ENCODE results near the gene MEX3C. TPM values are rescaled to one million over a fixed set of nuclear protein-coding genes. Genes with fewer than 3 reads are reported as not detected.

MEX3C gene
- total and polyA plus RNA-seq, 2 donors (not counting 1 experiment from before 2014, with no cell fraction given), result 29.1 to 92.4 TPM

- Histone ChIP-seq H3K4me2 (replicated peaks; ENCODE audit: low read depth, low read length, poor library complexity, severe bottlenecking) (peak overlapping the region; percentile 90), H2AFZ (ENCODE audit: insufficient read depth, low read depth, low read length, poor library complexity, severe bottlenecking) (no peak overlapping the region), H3K9me3 (ENCODE audit: control extremely low read depth in 1 of 3, control insufficient read depth in 2 of 3, insufficient read depth in 1 of 3, low read length in 2 of 3) (no peaks in the 10 kb centered on the region), H3K4me3 (ENCODE audit: control extremely low read depth in 1 of 5, extremely low read depth in 1 of 5, insufficient read depth in 1 of 5, low read depth in 2 of 5, low read length in 4 of 5) (peak overlapping the region in 2 of 5 experiments; percentile 81 to 94), H3K27me3 (replicated peaks in 1 of 4; ENCODE audit: control extremely low read depth in 1 of 4, control insufficient read depth in 3 of 4, insufficient read depth in 4 of 4, low read length in 3 of 4) (no peaks in the 10 kb centered on the region), H3K27ac (ENCODE audit: low read length in 2 of 2) (peak overlapping the region; percentile 46 to 81), H3K4me1 (ENCODE audit: control insufficient read depth in 2 of 2, insufficient read depth in 2 of 2, low read length in 2 of 2) (peaks cover 37 to 51% of the 10 kb centered on the region in 2 donors), H4K20me1 (ENCODE audit: control insufficient read depth, insufficient read depth, low read length, poor library complexity, severe bottlenecking) (peaks cover 26% of the 10 kb centered on the region), H3K36me3 (replicated peaks in 1 of 2; ENCODE audit: control extremely low read depth in 1 of 2, control insufficient read depth in 1 of 2, extremely low read depth in 1 of 2, insufficient read depth in 2 of 2, low read length in 1 of 2) (peaks cover 3% of the 10 kb centered on the region in 2 experiments), H3K79me2 (ENCODE audit: control insufficient read depth, insufficient read depth, low read length) (peaks cover 64% of the 10 kb centered on the region), H3K9ac (ENCODE audit: low read length) (peak overlapping the region; percentile 84)
- Mint-ChIP-seq H3K9me3 (ENCODE audit: insufficient read depth) (no peaks in the 10 kb centered on the region), H3K27me3 (no peaks in the 10 kb centered on the region), H3K4me1 (peaks cover 59% of the 10 kb centered on the region), H3K27ac (peak overlapping the region; percentile 98), H3K4me3 (peak overlapping the region; percentile 94)
- intact Hi-C loops (cut with micrococcal nuclease), result loop anchor here (1.0 to 10.0 kb wide), 7 partner anchors 40 to 1707 kb away; partner anchors contain the start of genes C18orf32, CFAP53, CXXC1 and ELAC1
- ChIA-PET POLR2A (interaction anchor here (4.5 kb wide), 1 partner anchor 41 kb away, joined by 82 read pairs; no protein-coding TSS in a partner anchor), CTCF (interaction anchor here (0.7 to 5.8 kb wide), 3 partner anchors 8 to 42 kb away, joined by 3 to 45 read pairs (median 4); no protein-coding TSS in a partner anchor)
- 45% methylated on average over 2 of the region's 3 CpGs for WGBS (ENCODE audit: insufficient coverage)
- TF ChIP-seq EZH2 (IDR thresholded peaks at IDR 0.05; ENCODE audit: borderline replicate concordance, insufficient read depth, low read depth, low read length, poor library complexity, severe bottlenecking), result no peak
- no peak for TF ChIP-seq CTCF (IDR thresholded peaks at IDR 0.05)
- ATAC-seq (ENCODE audit: low read depth) (no peak), DNase-seq (peak; percentile 12)
Measured at GRCh38 chr18:51194604-51195003, 2.9 kb downstream of the MEX3C start.

- intact Hi-C loops (cut with micrococcal nuclease), result loop anchor here (10.0 kb wide), 2 partner anchors 119 to 819 kb away; partner anchors contain the start of gene SKA1
- H3K4me1 ChIP-seq (ENCODE audit: control insufficient read depth in 2 of 2, insufficient read depth in 2 of 2, low read length in 2 of 2), result peaks cover 32 to 53% of the 10 kb centered on the region in 2 donors
- TF ChIP-seq EZH2 (IDR thresholded peaks at IDR 0.05; ENCODE audit: borderline replicate concordance, insufficient read depth, low read depth, low read length, poor library complexity, severe bottlenecking), result no peak
- no peak for TF ChIP-seq CTCF (IDR thresholded peaks at IDR 0.05)
- no peak overlapping the region for H2AFZ ChIP-seq (ENCODE audit: insufficient read depth, low read depth, low read length, poor library complexity, severe bottlenecking)
- ChIA-PET POLR2A (interaction anchor here (1.4 kb wide), 1 partner anchor 40 kb away, joined by 4 read pairs; no protein-coding TSS in a partner anchor), CTCF (interaction anchor here (1.4 kb wide), 1 partner anchor 10 kb away, joined by 4 read pairs; no protein-coding TSS in a partner anchor)
- no peak for DNase-seq
- H3K27ac Mint-ChIP-seq, result peak overlapping the region; percentile 28
- no peaks in the 10 kb centered on the region for H3K27me3 Mint-ChIP-seq
- peaks cover 3% of the 10 kb centered on the region in 2 experiments for H3K36me3 ChIP-seq (replicated peaks in 1 of 2; ENCODE audit: control extremely low read depth in 1 of 2, control insufficient read depth in 1 of 2, extremely low read depth in 1 of 2, insufficient read depth in 2 of 2, low read length in 1 of 2)
- H3K4me3 ChIP-seq (ENCODE audit: control extremely low read depth in 1 of 5, extremely low read depth in 1 of 5, insufficient read depth in 1 of 5, low read depth in 2 of 5, low read length in 4 of 5), result no peak overlapping the region
- H3K79me2 ChIP-seq (ENCODE audit: control insufficient read depth, insufficient read depth, low read length), result peaks cover 72% of the 10 kb centered on the region
- peaks cover 58% of the 10 kb centered on the region for H3K4me1 Mint-ChIP-seq
- H3K27me3 ChIP-seq (replicated peaks in 1 of 4; ENCODE audit: control extremely low read depth in 1 of 4, control insufficient read depth in 3 of 4, insufficient read depth in 4 of 4, low read length in 3 of 4), result no peaks in the 10 kb centered on the region
- WGBS (ENCODE audit: insufficient coverage), result no CpG with 5 or more reads among the region's 5 CpGs
- no peaks in the 10 kb centered on the region for H3K9me3 ChIP-seq (ENCODE audit: control extremely low read depth in 1 of 3, control insufficient read depth in 2 of 3, insufficient read depth in 1 of 3, low read length in 2 of 3)
- peak overlapping the region; percentile 90 for H3K4me2 ChIP-seq (replicated peaks; ENCODE audit: low read depth, low read length, poor library complexity, severe bottlenecking)
- H3K9me3 Mint-ChIP-seq (ENCODE audit: insufficient read depth), result no peaks in the 10 kb centered on the region
- H3K27ac ChIP-seq (ENCODE audit: low read length in 2 of 2), result peak overlapping the region in 1 of 2 donors; percentile 81
- no peak for ATAC-seq (ENCODE audit: low read depth)
- H4K20me1 ChIP-seq (ENCODE audit: control insufficient read depth, insufficient read depth, low read length, poor library complexity, severe bottlenecking), result peaks cover 26% of the 10 kb centered on the region
- H3K4me3 Mint-ChIP-seq, result peak overlapping the region; percentile 43
- H3K9ac ChIP-seq (ENCODE audit: low read length), result peak overlapping the region; percentile 13
Measured at GRCh38 chr18:51193621-51194287, 3.7 kb downstream of the MEX3C start.
